Fibroblast of skin of left biceps (primary cell): ENCODE results near the gene RBM26.
"Not testable (repeated sequence)": the region's sequence is repeated elsewhere in the genome, so short reads cannot be mapped to it uniquely, and the experiment has no call there.

Experiments used
- DNase-seq, 2 experiments: peaks; one replicate each; pipeline ENCODE4 v3.0.0-alpha.2; 2013; ENCODE audit warnings: low read depth in 2 of 2

Gene RBM26

DNA sequence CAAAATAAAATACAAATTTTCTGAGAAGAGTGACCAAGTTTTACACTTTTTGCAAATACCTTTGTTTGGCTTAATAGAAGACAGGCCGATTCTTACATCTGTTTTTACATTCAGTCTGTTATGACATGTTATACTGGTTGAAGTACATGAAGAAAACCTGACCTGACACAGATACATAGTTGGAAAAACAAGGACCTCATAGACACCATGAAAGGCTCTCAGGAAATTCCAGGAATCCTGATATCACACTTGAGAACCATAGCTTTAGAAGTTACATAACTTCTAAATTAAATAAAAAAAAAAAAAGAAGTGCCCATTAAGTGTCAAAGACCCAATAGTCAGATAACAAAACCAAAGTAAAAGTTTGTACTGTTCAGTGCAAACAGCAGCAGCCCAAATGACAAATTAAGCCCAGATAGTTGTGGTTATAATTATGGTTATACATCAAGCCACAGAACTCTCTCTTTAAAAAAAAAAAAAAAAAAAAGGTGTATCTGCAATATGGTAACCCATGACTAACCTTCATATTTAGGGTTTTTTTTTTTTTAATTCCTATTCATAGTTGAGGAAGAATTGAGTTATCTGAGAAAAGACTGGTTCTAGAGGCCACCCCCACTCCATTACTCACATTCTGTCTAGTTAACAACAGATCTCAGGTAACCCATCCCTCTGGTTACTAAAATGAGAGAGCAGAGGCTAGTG, 19.8 kb downstream of the RBM26 start:
- DNase-seq = no peak

- no peak for DNase-seq
Measured at GRCh38 chr13:79385694-79386093, 20.4 kb downstream of the RBM26 start.

DNA sequence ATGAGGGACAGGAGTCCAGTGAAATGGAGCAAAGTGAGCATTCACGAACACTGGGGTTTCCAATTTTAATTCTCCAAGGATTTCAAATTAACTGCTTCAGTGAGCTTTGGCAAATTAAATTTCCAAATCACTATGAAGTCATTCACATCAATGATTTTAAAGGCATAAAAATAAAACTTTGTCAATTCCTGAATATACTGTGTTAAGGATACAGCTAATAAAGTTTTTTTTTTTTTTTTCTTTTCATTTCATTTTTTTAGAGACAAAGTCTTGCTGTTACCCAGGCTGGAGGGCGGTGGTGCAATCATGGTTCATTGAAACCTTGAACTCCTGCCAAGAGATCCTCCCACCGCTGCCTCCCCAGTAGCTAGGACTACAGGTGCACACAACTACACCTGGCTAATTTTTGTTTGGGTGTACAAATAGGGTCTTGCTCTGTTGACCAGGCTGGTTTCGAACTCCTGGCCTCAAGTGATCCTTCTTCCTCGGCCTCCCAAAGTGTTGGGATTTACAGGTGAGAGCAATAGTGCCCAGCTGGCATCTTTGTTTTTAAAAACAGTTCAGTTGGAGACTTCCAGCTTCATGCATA, 21.9 kb downstream of the RBM26 start:
- no peak for DNase-seq

- DNase-seq = no peak
Measured at GRCh38 chr13:79382545-79383275, 23.3 kb downstream of the RBM26 start.

GRCh38 chr13:79380997-79381396, 25.1 kb downstream of the RBM26 start:
- no peak for DNase-seq

GRCh38 chr13:79379274-79379673, 26.8 kb downstream of the RBM26 start:
- no peak for DNase-seq

DNA sequence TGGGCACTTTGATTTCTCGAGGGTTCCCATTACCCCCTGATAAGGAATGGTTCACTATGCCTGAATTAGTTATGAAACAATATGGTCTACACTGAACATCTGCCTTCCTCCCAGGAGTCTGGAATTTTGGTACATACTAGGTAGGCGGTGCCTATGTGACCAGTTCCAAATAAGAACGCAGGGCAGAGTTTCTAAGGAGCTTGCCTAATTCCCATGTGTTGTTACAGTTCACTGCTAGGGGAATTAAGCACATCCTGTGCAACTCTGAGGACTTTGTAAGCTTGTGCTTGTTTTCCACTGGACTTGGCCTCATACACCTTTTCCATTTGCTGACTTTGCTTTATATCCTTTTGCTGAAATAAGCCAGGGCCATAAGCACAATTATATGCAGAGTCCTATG, 29.2 kb downstream of the RBM26 start:
- DNase-seq = no peak

DNA sequence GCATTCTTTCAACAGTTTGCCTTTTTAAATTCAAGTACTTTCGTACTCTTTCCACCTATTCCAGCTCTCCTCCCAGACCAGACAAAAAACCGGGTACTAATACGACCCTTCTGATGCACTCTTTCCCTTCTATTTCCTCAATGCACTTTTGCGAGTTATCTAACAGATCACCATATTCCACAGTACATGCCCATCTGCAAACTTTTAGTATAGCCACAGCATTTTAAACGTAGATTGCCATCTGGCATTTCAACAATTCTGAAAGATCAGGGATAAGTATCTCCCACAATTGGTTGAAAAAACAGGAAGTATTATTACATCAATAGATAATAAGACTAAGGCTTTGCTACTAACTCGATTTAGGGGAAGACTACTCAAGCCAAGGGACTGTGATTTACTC, 31.5 kb downstream of the RBM26 start:
- DNase-seq = no peak

DNA sequence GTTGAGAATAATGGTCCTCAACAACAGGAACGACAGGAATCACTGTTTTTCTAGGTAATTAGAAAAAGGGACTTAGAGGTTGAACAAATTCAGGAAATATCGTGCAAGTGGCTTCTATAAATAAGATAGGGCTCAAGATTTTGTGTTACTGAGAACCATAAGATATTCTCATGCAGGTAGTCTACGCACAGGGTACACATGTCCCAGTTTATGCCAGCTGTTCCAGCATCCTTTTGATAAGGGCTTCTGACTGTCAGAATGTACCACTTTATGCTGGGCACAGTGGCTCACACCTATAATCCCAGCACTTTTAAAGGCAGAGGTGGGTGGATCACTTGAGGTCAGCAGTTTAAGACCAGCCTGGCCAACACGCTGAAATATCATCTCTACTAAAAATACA, 32.1 kb downstream of the RBM26 start:
- no peak for DNase-seq

GRCh38 chr13:79369226-79369625, 36.8 kb downstream of the RBM26 start:
- DNase-seq = no peak

DNA sequence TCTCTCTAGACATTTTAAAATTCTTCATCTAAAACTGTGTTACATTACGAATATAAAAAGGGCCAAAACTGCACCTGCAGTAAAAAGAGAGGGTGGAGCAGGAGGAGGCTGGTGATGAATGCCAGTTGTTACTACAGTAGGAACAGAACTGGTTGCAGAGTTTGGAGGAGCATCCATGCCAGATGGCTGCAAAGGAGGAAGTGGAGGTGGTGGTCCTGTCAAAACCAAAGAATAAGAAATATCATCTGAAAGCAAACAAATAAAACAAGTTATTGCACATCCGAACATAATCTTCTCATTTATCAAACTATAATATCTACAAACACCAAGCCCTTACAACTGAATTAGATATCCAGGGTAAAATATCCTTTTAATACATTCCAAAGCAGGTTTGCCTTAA, 40.1 kb downstream of the RBM26 start:
- no peak for DNase-seq

- no peak for DNase-seq
Measured at GRCh38 chr13:79361299-79361698, 44.8 kb downstream of the RBM26 start.

- no peak for DNase-seq
Measured at GRCh38 chr13:79360095-79360494, 46.0 kb downstream of the RBM26 start.

DNA sequence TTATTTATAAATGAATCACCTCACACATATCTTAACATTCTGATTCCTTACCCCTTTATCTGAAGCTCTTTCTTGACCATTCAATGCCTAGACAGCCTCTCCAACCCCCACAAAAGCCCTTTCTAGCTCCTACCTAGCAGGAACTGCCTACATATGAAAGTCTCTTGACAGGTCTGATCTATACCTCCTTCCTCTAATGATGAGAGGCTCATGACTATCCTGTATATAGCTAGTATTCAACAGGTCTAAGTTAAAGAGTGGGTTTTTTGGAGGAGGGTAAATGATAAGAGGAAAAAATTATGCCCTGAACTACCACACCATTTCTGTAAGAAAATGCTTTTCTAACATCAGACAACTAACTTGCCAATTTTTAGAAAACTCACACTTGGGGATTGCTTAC, 47.0 kb downstream of the RBM26 start:
- DNase-seq = no peak

- DNase-seq = no peak
Measured at GRCh38 chr13:79354285-79354684, 51.8 kb downstream of the RBM26 start.

DNA sequence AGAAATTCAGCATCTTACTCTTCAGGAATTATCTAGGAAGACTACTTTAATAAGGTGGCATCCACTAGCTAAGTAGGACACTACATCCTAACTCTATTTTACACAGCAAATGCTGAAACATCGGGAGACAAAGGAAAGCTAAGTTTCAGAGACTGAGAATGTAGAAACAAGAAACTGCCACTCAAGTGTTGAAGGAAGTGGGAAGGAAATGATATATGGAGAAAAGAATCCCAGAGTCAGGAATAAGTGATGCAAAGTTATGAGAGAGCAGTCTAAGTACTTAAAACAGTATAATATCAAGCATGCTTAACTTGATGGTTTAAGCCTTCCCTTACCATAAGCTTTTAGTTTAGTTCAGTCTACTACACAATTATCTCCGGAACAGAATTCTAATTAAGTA, 52.4 kb downstream of the RBM26 start:
- no peak for DNase-seq

- DNase-seq = no peak
Measured at GRCh38 chr13:79352107-79352506, 53.9 kb downstream of the RBM26 start.

DNA sequence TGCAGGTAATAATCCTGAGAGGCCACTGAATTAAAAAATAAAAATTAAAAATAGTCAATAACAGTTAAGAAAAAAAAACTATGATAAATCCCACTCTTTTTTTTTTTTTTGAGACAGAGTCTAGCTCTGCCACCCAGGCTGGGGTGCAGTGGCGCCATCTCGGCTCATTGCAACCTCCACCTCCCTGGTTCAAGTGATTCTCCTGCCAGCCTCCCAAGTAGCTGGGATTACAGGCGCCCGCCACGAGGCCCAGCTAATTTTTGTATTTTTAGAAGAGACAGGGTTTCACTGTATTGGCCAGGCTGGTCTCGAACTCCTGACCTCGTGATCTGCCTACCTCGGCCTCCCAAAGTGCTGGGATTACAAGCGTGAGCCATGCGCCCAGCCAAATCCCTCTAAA, 56.4 kb downstream of the RBM26 start:
- DNase-seq = not testable (repeated sequence)

DNA sequence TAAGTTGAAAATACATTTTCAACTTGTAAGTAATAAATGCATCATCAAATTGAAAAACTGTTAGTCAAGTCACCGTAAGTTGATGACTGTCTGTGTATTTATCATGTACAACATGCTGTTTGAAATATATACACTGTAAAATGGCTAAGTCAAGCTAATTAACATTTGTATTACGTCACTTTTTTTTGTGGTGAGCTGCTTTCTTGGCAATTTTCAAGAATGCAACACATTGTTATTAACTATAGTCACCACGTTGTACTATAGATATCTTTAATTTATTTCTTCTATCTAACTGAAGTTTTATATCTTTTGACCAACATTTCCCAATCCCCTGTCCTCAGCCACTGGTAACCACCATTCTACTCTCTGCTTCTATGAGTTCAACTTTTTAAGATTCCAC, 57.0 kb downstream of the RBM26 start:
- peak; percentile 5 to 7 for DNase-seq

DNA sequence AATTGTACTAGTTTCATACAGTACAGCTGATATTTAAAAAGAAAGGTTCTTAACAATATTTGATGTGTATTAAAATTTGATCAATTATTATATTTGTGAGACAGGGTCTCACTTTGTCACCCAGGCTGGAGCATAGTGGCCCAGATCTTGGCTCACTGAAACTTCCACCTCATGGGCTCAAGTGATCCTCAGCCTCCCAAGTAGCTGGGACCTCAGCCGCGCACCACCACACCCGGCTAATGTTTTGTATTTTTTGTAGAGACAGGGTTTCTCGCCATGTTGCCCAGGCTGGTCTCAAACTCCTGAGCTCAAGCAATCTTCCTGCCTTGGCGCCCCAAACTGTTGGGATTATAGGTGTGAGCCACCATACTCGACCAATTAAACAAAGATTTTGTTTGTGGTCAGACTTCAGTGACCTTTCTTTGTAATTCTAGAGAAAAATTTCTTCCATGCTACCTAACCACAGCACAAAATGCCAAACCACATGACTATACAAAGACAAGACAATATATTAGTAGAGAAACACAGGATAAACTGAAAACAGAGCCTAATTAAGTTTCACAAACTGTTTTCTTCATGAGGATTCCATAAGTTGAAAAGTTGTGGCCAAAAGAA, 59.6 kb downstream of the RBM26 start:
- no peak for DNase-seq

- no peak for DNase-seq
Measured at GRCh38 chr13:79341202-79341601, 64.9 kb downstream of the RBM26 start.

GRCh38 chr13:79340490-79340889, 65.6 kb downstream of the RBM26 start:
- DNase-seq = no peak

DNA sequence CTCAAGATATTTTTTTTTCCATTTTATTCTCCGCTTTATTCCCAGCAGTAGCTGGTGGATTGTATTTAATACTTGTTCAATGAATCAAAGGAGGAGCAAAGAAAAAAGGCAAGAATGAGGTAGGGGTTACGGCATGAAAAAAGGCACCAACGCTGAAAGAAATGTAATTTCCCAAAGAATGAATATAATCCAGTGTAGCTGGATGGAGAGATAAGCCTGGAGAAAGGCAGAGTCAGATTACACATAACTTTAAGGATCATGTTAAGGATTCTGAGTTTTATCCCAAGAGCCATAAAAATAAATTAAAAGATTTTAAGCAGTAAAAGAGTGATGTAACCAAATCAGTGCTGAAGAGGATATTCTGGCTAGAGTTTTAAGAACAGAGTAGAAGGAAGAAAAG, 67.7 kb downstream of the RBM26 start:
- DNase-seq = no peak
